Astrocyte of the cerebellum (primary cell): ENCODE results near the gene MBOAT2.
"Not testable (repeated sequence)": the region's sequence is repeated elsewhere in the genome, so short reads cannot be mapped to it uniquely, and the experiment has no call there.

ENCODE experiments used
- DNase-seq: peaks from one replicate; pipeline ENCODE4 v3.0.0-alpha.2; 2011; ENCODE audit warnings: low read depth
- H3K4me3 ChIP-seq: 2 replicates; pipeline ENCODE4 v1.5.1; 2011; ENCODE audit warnings: mild to moderate bottlenecking, low read depth, low read length, moderate library complexity
- CTCF ChIP-seq: IDR thresholded peaks from 2 replicates; pipeline ENCODE4 v1.5.1; 2012; ENCODE audit warnings: low read length, low read depth, moderate library complexity, mild to moderate bottlenecking; ENCODE audit errors: missing control alignments
- in situ Hi-C: cut with HindIII; loops from 2 replicates; pipeline ENCODE4 v1.10.0; 2017; ENCODE audit warnings: low sequenced_read_pairs

MBOAT2 gene

GRCh38 chr2:8934338-8934737 lies 69.1 kb downstream of the MBOAT2 start:
- no peak for TF ChIP-seq CTCF
- H3K4me3 ChIP-seq = no peak overlapping the region
- DNase-seq = no peak
- in situ Hi-C loops = no loop called here

GRCh38 chr2:8932702-8933101 lies 70.8 kb downstream of the MBOAT2 start:
- in situ Hi-C loops = no loop called here
- no peak overlapping the region for H3K4me3 ChIP-seq
- no peak for TF ChIP-seq CTCF
- DNase-seq = no peak

- H3K4me3 ChIP-seq, in situ Hi-C loops, DNase-seq: not testable (repeated sequence)
Measured at GRCh38 chr2:8930185-8930584, 73.3 kb downstream of the MBOAT2 start.

GRCh38 chr2:8929128-8929527 lies 74.4 kb downstream of the MBOAT2 start:
- no peak for DNase-seq
- TF ChIP-seq CTCF = no peak
- no peak overlapping the region for H3K4me3 ChIP-seq
- in situ Hi-C loops = no loop called here

GRCh38 chr2:8927510-8928455 lies 75.7 kb downstream of the MBOAT2 start:
- no peak for DNase-seq
- no peak overlapping the region for H3K4me3 ChIP-seq
- in situ Hi-C loops = no loop called here
- TF ChIP-seq CTCF = no peak

GRCh38 chr2:8926356-8926755 lies 77.1 kb downstream of the MBOAT2 start:
- in situ Hi-C loops = no loop called here
- DNase-seq = no peak
- TF ChIP-seq CTCF = no peak
- H3K4me3 ChIP-seq = no peak overlapping the region

GRCh38 chr2:8925411-8925810 lies 78.1 kb downstream of the MBOAT2 start:
- in situ Hi-C loops = no loop called here
- H3K4me3 ChIP-seq = no peak overlapping the region
- no peak for DNase-seq
- no peak for TF ChIP-seq CTCF
